ENCODE results near the gene BAHCC1.

BAHCC1 gene

GRCh38 chr17:81434072-81434471 is 38.8 kb downstream of the BAHCC1 start:
- DNase-seq (ENCODE audit: low spot score): no peak
- in situ Hi-C loops (cut with MboI; ENCODE audit: low sequenced_read_pairs, unreplicated experiment): no loop called here
- TF ChIP-seq CTCF (IDR thresholded peaks at IDR 0.05; ENCODE audit: borderline replicate concordance, control extremely low read depth, extremely low read depth, insufficient read depth, missing control alignments): no peak

- no peak for DNase-seq (ENCODE audit: low spot score)
- TF ChIP-seq CTCF (IDR thresholded peaks at IDR 0.05; ENCODE audit: borderline replicate concordance, control extremely low read depth, extremely low read depth, insufficient read depth, missing control alignments): no peak
- in situ Hi-C loops (cut with MboI; ENCODE audit: low sequenced_read_pairs, unreplicated experiment): no loop called here
Measured at GRCh38 chr17:81434681-81435417, 39.6 kb downstream of the BAHCC1 start.

- in situ Hi-C loops (cut with MboI; ENCODE audit: low sequenced_read_pairs, unreplicated experiment): no loop called here
- no peak for DNase-seq (ENCODE audit: low spot score)
- TF ChIP-seq CTCF (IDR thresholded peaks at IDR 0.05; ENCODE audit: borderline replicate concordance, control extremely low read depth, extremely low read depth, insufficient read depth, missing control alignments): no peak
Measured at GRCh38 chr17:81435652-81436293, 40.5 kb downstream of the BAHCC1 start.

- in situ Hi-C loops (cut with MboI; ENCODE audit: low sequenced_read_pairs, unreplicated experiment): no loop called here
- no peak for TF ChIP-seq CTCF (IDR thresholded peaks at IDR 0.05; ENCODE audit: borderline replicate concordance, control extremely low read depth, extremely low read depth, insufficient read depth, missing control alignments)
- no peak for DNase-seq (ENCODE audit: low spot score)
Measured at GRCh38 chr17:81436294-81436849, 41.1 kb downstream of the BAHCC1 start.

GRCh38 chr17:81437191-81437651 is 42.0 kb downstream of the BAHCC1 start:
- in situ Hi-C loops (cut with MboI; ENCODE audit: low sequenced_read_pairs, unreplicated experiment): no loop called here
- no peak for TF ChIP-seq CTCF (IDR thresholded peaks at IDR 0.05; ENCODE audit: borderline replicate concordance, control extremely low read depth, extremely low read depth, insufficient read depth, missing control alignments)
- no peak for DNase-seq (ENCODE audit: low spot score)

GRCh38 chr17:81438007-81438659 is 42.9 kb downstream of the BAHCC1 start:
- DNase-seq (ENCODE audit: low spot score): no peak
- in situ Hi-C loops (cut with MboI; ENCODE audit: low sequenced_read_pairs, unreplicated experiment): no loop called here

More at GRCh38 chr17:81438007-81438659, 42.9 kb downstream of the BAHCC1 start:
- TF ChIP-seq CTCF (IDR thresholded peaks at IDR 0.05; ENCODE audit: borderline replicate concordance, control extremely low read depth, extremely low read depth, insufficient read depth, missing control alignments): no peak

Measured in GM13976 (cell line).